ENCODE measurements around the gene VLDLR.
"Not testable (repeated sequence)": the region's sequence is repeated elsewhere in the genome, so short reads cannot be mapped to it uniquely, and the experiment has no call there.

The VLDLR gene

GRCh38 chr9:2707256-2707655, 85.7 kb downstream of the VLDLR start:
- not testable (repeated sequence) for DNase-seq (ENCODE audit: low read depth in 2 of 3, low spot score in 2 of 3)

Data from activated CD8-positive, alpha-beta memory T cell treated with anti-CD3 and anti-CD28 coated beads for 48 hours (primary cell).